WI38 (cell line): ENCODE results near the gene IRAK1.

ENCODE experiments used
- H3K4me3 ChIP-seq: 2 replicates; pipeline ENCODE4 v1.5.1; 2011; ENCODE audit warnings: low read depth, mild to moderate bottlenecking, control low read depth, low read length
- TF ChIP-seq, protein P1 (sequence below): IDR thresholded peaks from 2 replicates; pipeline ENCODE4 v1.5.1; 2012; ENCODE audit warnings: low read depth, mild to moderate bottlenecking, control low read depth, low read length

The IRAK1 gene

GRCh38 chrX:154025230-154025629, 5.5 kb upstream of the IRAK1 start:
- TF ChIP-seq, protein P1, sequence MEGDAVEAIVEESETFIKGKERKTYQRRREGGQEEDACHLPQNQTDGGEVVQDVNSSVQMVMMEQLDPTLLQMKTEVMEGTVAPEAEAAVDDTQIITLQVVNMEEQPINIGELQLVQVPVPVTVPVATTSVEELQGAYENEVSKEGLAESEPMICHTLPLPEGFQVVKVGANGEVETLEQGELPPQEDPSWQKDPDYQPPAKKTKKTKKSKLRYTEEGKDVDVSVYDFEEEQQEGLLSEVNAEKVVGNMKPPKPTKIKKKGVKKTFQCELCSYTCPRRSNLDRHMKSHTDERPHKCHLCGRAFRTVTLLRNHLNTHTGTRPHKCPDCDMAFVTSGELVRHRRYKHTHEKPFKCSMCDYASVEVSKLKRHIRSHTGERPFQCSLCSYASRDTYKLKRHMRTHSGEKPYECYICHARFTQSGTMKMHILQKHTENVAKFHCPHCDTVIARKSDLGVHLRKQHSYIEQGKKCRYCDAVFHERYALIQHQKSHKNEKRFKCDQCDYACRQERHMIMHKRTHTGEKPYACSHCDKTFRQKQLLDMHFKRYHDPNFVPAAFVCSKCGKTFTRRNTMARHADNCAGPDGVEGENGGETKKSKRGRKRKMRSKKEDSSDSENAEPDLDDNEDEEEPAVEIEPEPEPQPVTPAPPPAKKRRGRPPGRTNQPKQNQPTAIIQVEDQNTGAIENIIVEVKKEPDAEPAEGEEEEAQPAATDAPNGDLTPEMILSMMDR = no peak
- no peak overlapping the region for H3K4me3 ChIP-seq

GRCh38 chrX:154024271-154024670, 4.6 kb upstream of the IRAK1 start:
- TF ChIP-seq, protein P1 = no peak
- no peak overlapping the region for H3K4me3 ChIP-seq

GRCh38 chrX:154023276-154024000, 3.7 kb upstream of the IRAK1 start:
- H3K4me3 ChIP-seq = no peak overlapping the region
- TF ChIP-seq, protein P1 = no peak

DNA sequence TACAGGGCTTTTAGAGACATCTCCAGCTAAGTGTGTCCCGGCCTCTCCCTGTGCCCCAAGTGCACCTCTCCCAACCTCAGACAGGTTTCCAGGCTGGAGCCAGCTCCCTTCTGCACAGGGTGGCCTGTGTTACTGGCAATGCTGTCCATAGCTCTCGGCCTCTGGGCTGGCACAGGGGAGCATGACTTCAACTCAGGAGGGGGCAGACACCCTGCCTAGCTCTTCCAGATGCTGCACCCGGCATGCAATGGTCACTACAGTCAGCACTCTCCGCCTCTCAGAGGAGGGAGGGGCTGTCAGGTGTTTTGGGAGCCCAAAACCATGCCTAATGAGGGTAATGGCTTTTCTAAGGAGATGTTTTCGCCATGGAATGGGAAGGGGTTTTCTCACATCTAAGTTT, 2.4 kb upstream of the IRAK1 start:
- TF ChIP-seq, protein P1 = no peak
- no peak overlapping the region for H3K4me3 ChIP-seq

GRCh38 chrX:154021131-154021611, 1.5 kb upstream of the IRAK1 start:
- TF ChIP-seq, protein P1 = no peak
- H3K4me3 ChIP-seq = no peak overlapping the region

GRCh38 chrX:154020536-154021115, 924 bp upstream of the IRAK1 start:
- H3K4me3 ChIP-seq = peak overlapping the region; percentile 54
- TF ChIP-seq, protein P1 = no peak

- TF ChIP-seq, protein P1 = no peak
- H3K4me3 ChIP-seq = peak overlapping the region; percentile 58
Measured at GRCh38 chrX:154019061-154019621, 561 bp downstream of the IRAK1 start.
